RPMI7951 (cell line): ENCODE data around the gene FHAD1. TPM values are rescaled to one million over a fixed set of nuclear protein-coding genes. Genes with fewer than 3 reads are reported as not detected.
A peak's percentile ranks its signal among the peaks of the same experiment; 100 is the strongest.

ENCODE experiments used
- DNase-seq: peaks from one replicate; pipeline ENCODE4 v3.0.0-alpha.2; 2012; ENCODE audit warnings: low read depth
- total RNA-seq: library from RNA; depleted of rRNA; stranded (reverse); fragments of >200 nt; shearing (Covaris generic); gene quantifications from 2 replicates; pipeline ENCODE4 v1.2.3, GENCODE V29; 2014

The FHAD1 gene
- total RNA-seq, 1 experiment from 2014 or later, result 6.8 TPM

- no peak for DNase-seq
Observed at GRCh38 chr1:15400627-15401026, 153.6 kb downstream of the FHAD1 start.

- no peak for DNase-seq
Observed at GRCh38 chr1:15401391-15402055, 154.5 kb downstream of the FHAD1 start.

- no peak for DNase-seq
Observed at GRCh38 chr1:15402809-15403450, 155.9 kb downstream of the FHAD1 start.

GRCh38 chr1:15403962-15404580 is 157.0 kb downstream of the FHAD1 start:
- no peak for DNase-seq

GRCh38 chr1:15405106-15405850 is 158.3 kb downstream of the FHAD1 start:
- no peak for DNase-seq

- DNase-seq, result peak; percentile 84
Observed at GRCh38 chr1:15406614-15407559, 159.9 kb downstream of the FHAD1 start.

GRCh38 chr1:15407580-15407979 is 160.6 kb downstream of the FHAD1 start:
- no peak for DNase-seq

GRCh38 chr1:15408890-15409387 is 161.9 kb downstream of the FHAD1 start:
- DNase-seq, result no peak

- peak; percentile 76 for DNase-seq
Observed at GRCh38 chr1:15409388-15410222, 162.6 kb downstream of the FHAD1 start, which contains the start of gene EFHD2. TSS of gene EFHD2 (plus strand) at chr1:15409888. CDS start at chr1:15409972, 84 bp downstream.

- DNase-seq, result no peak
Observed at GRCh38 chr1:15410223-15410883, 163.3 kb downstream of the FHAD1 start.

GRCh38 chr1:15410884-15411245 is 163.8 kb downstream of the FHAD1 start:
- DNase-seq, result no peak

- DNase-seq, result peak; percentile 74
Observed at GRCh38 chr1:15411593-15412137, 164.6 kb downstream of the FHAD1 start.

GRCh38 chr1:15412175-15412800 is 165.3 kb downstream of the FHAD1 start:
- peak; percentile 45 for DNase-seq

- no peak for DNase-seq
Observed at GRCh38 chr1:15412843-15413242, 165.8 kb downstream of the FHAD1 start.

- no peak for DNase-seq
Observed at GRCh38 chr1:15413563-15414444, 166.8 kb downstream of the FHAD1 start.

GRCh38 chr1:15414445-15414983 is 167.5 kb downstream of the FHAD1 start:
- no peak for DNase-seq
